ENCODE data around the gene RBBP6. TPM values are rescaled to one million over a fixed set of nuclear protein-coding genes. Genes with fewer than 3 reads are reported as not detected.

The RBBP6 gene
- total RNA-seq, 1 donor from 2014 or later: 81.0 TPM

DNA sequence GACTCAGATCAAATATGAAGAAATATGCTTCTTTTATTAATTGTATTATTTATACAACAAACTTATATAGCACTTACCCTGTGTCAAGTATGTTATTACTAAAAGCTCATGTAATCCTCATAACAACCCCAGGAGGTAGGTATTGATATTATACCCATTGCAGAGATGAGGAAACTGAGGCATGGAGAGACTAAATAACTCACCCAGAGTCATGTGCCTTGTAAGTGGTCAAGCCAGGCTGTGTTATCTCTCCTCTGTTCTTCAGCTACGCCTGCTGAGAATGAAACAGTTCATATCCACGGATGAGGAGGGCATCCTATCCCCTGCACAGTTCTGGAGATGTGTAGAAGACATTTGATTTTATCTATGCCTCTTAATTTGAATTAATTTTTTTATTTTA, 78.1 kb downstream of the RBBP6 start:
- DNase-seq (ENCODE audit: low spot score): no peak
- Mint-ChIP-seq H3K36me3 (no peaks in the 10 kb centered on the region), H3K4me3 (no peak overlapping the region), H3K27ac (no peak overlapping the region), H3K27me3 (ENCODE audit: insufficient read depth, low read depth) (peaks cover 2% of the 10 kb centered on the region), H3K4me1 (peaks cover 5% of the 10 kb centered on the region), H3K9me3 (no peaks in the 10 kb centered on the region)
- H3K9ac ChIP-seq: no peak overlapping the region
- H4K20me1 ChIP-seq (ENCODE audit: low read depth): no peaks in the 10 kb centered on the region
- no peak overlapping the region for H3K27ac ChIP-seq
- H3K4me1 ChIP-seq: no peaks in the 10 kb centered on the region
- H3K27me3 ChIP-seq: no peaks in the 10 kb centered on the region
- no peak overlapping the region for H2AFZ ChIP-seq (replicated peaks)
- TF ChIP-seq CTCF (IDR thresholded peaks at IDR 0.05) (no peak), EZH2phosphoT487 (IDR thresholded peaks at IDR 0.05) (no peak), EZH2 (IDR thresholded peaks at IDR 0.05) (no peak)
- H3K4me2 ChIP-seq: no peak overlapping the region
- H3F3A ChIP-seq (ENCODE audit: low read depth): no peaks in the 10 kb centered on the region
- H3K79me2 ChIP-seq (ENCODE audit: low read depth): no peaks in the 10 kb centered on the region
- no peak overlapping the region for H3K4me3 ChIP-seq
- no peaks in the 10 kb centered on the region for H3K36me3 ChIP-seq
- no peaks in the 10 kb centered on the region for H3K9me3 ChIP-seq (ENCODE audit: low read depth)

Other genes starting within 250 kb of the RBBP6 start
- 55.7 and 57.1 TPM in 2 replicates for gene TNRC6A, start 190.1 kb downstream of the RBBP6 start, total RNA-seq (ENCODE audit: low replicate concordance)